K562 (cell line): ENCODE data around the gene RNF121. TPM values are rescaled to one million over a fixed set of nuclear protein-coding genes. Genes with fewer than 3 reads are reported as not detected.

Source experiments
- ARNT ChIP-seq, 2 experiments: fragments of 450-650 bp; IDR thresholded peaks; 2 replicates each; pipeline ENCODE4 v1.6.1; 2016; ENCODE audit warnings: mild to moderate bottlenecking in 1 of 2
- CREB1 ChIP-seq, 2 experiments: sonication (generic) in 1 of 2; formaldehyde crosslinking in 1 of 2; IDR thresholded peaks; 2 replicates each; pipeline versions ENCODE4 v1.6.1 to v1.8.0; 2012 to 2022; ENCODE audit warnings: inconsistent platforms in 1 of 2, mild to moderate bottlenecking in 1 of 2, missing genetic modification reagents in 1 of 2, moderate library complexity in 1 of 2
- DPF2 ChIP-seq: fragments of 450-650 bp; IDR thresholded peaks from 2 replicates; pipeline ENCODE4 v1.6.1; 2016
- E2F8 ChIP-seq: fragments of 450-650 bp; IDR thresholded peaks from 2 replicates; pipeline ENCODE4 v1.7.1; 2018; ENCODE audit warnings: mild to moderate bottlenecking, low read depth; ENCODE audit not compliant: partially characterized antibody
- EHMT2 ChIP-seq: fragments of 450-650 bp; IDR thresholded peaks from 2 replicates; pipeline ENCODE4 v1.6.1; 2018; ENCODE audit warnings: antibody characterized with exemption
- GATA2 ChIP-seq: sonication (generic); formaldehyde crosslinking; IDR thresholded peaks from 2 replicates; pipeline ENCODE4 v1.4.0; 2020; ENCODE audit warnings: mild to moderate bottlenecking, missing genetic modification reagents
- HDAC2 ChIP-seq: fragments of 450-650 bp; IDR thresholded peaks from 2 replicates; pipeline ENCODE4 v1.6.1; 2016; ENCODE audit warnings: mild to moderate bottlenecking
- KDM1A ChIP-seq, 2 experiments: fragments of 450-650 bp; IDR thresholded peaks; 2 replicates each; pipeline ENCODE4 v1.6.1; 2016; ENCODE audit warnings: mild to moderate bottlenecking in 2 of 2
- KLF16 ChIP-seq: IDR thresholded peaks from 2 replicates; pipeline ENCODE4 v1.6.1; 2016; ENCODE audit warnings: antibody characterized with exemption
- MEF2D ChIP-seq: conservative IDR thresholded peaks from 2 replicates; pipeline ENCODE4 v1.6.1; 2016; ENCODE audit warnings: low read depth, missing genetic modification characterization, missing compliant biosample characterization
- NFE2L1 ChIP-seq: fragments of 450-650 bp; IDR thresholded peaks from 2 replicates; pipeline ENCODE4 v1.6.1; 2016; ENCODE audit warnings: missing genetic modification characterization, low read depth, mild to moderate bottlenecking, missing compliant biosample characterization, moderate library complexity, borderline replicate concordance
- NR0B1 ChIP-seq: fragments of 450-650 bp; IDR thresholded peaks from one replicate; pipeline ENCODE4 v1.6.1; 2018; ENCODE audit warnings: mild to moderate bottlenecking, moderate library complexity; ENCODE audit not compliant: partially characterized antibody
- PYGO2 ChIP-seq: fragments of 450-650 bp; IDR thresholded peaks from 2 replicates; pipeline ENCODE4 v1.6.1; 2016; ENCODE audit warnings: mild to moderate bottlenecking, missing genetic modification characterization, moderate library complexity, missing compliant biosample characterization
- SP2 ChIP-seq: IDR thresholded peaks from 2 replicates; pipeline ENCODE4 v1.6.1; 2011; ENCODE audit warnings: mild to moderate bottlenecking, low read depth, low read length, moderate library complexity; ENCODE audit not compliant: poor library complexity, severe bottlenecking; ENCODE audit errors: extremely low read depth
- TBL1XR1 ChIP-seq, 2 experiments: IDR thresholded peaks; 2 replicates each; pipeline ENCODE4 v1.6.1; 2012; ENCODE audit warnings: improper control_type of control experiment in 2 of 2, low read length in 2 of 2, mild to moderate bottlenecking in 1 of 2
- TCF3 ChIP-seq: sonication (generic); formaldehyde crosslinking; IDR thresholded peaks from 2 replicates; pipeline ENCODE4 v1.4.0; 2020; ENCODE audit warnings: mild to moderate bottlenecking, missing genetic modification reagents
- TFAP4 ChIP-seq: sonication (generic); formaldehyde crosslinking; IDR thresholded peaks from 2 replicates; pipeline ENCODE4 v1.8.0; 2022; ENCODE audit warnings: missing genetic modification reagents, mild to moderate bottlenecking, moderate library complexity, borderline replicate concordance
- ZBTB2 ChIP-seq: fragments of 450-650 bp; IDR thresholded peaks from 2 replicates; pipeline ENCODE4 v1.6.1; 2016; ENCODE audit warnings: antibody characterized with exemption
- ZNF41 ChIP-seq: fragments of 250-450 bp; sonication (Bioruptor Pico); conservative IDR thresholded peaks from 2 replicates; pipeline ENCODE4 v1.4.0; 2020; ENCODE audit warnings: mild to moderate bottlenecking
- ZNF449 ChIP-seq: fragments of 250-450 bp; sonication (Bioruptor Pico); IDR thresholded peaks from 2 replicates; pipeline ENCODE4 v1.8.0; 2022; ENCODE audit warnings: moderate library complexity, mild to moderate bottlenecking, inconsistent platforms
- polyA plus RNA-seq, 8 experiments: library from polyadenylated mRNA; depleted of rRNA in 4 of 8; stranded (reverse) in 5 of 8; unstranded in 3 of 8; fragments of >200 nt; fragmentation: Nextera tagmentation in 2 of 8; fragmentation: Illumina TruSeq in 1 of 8; extraction: Ambion mirVana in 2 of 8; extraction: Trizol in 1 of 8; gene quantifications; 2 replicates each; pipeline versions ENCODE4 v1.2.1 to v1.2.3, GENCODE V29; 2011 to 2014; ENCODE audit warnings: inconsistent platforms in 1 of 8, missing spikeins in 1 of 8
- total RNA-seq, 7 experiments: library from RNA; depleted of rRNA in 6 of 7; stranded (reverse); fragments of >200 nt in 6 of 7; fragmentation: Illumina TruSeq in 2 of 7; extraction: Trizol in 2 of 7; gene quantifications; 2 replicates each; pipeline versions ENCODE4 v1.2.1 to v1.2.3, GENCODE V29; 2011 to 2021; ENCODE audit warnings: low replicate concordance in 1 of 7

Gene RNF121
- total and polyA plus RNA-seq, 9 of the 15 experiments (the other 6 are each of a cell fraction or from before 2014, with no cell fraction given) = 8.0 to 63.4 (median 20.5) TPM

GRCh38 chr11:71995726-71996291 is 67.0 kb downstream of the RNF121 start (continued):
- TF ChIP-seq NFE2L1 (tag) (no peak), KDM1A (IDR thresholded peaks at IDR 0.05) (peak; percentile 90 to 91), ZNF41 (CRISPR knock-in tag) (no peak), EHMT2 (peak; percentile 71), CREB1 (IDR thresholded peaks at IDR 0.05) (peak; percentile 68), CREB1 (CRISPR knock-in tag; IDR thresholded peaks at IDR 0.05) (no peak), TCF3 (CRISPR knock-in tag) (peak; percentile 98), ZBTB2 (0 out of 2 replicates have a peak, but pooled peaks have one; percentile 60), ARNT (IDR thresholded peaks at IDR 0.05) (0 out of 4 replicates have a peak, but pooled peaks of 1 of the 2 experiments have one; percentile 52), E2F8 (no peak), NR0B1 (no peak), ZNF449 (CRISPR knock-in tag) (no peak), PYGO2 (tag) (no peak), GATA2 (peak; percentile 92), MEF2D (tag) (no peak), SP2 (no peak), DPF2 (peak; percentile 94), HDAC2 (peak; percentile 63; the same call in 1 of the 2 replicates), KLF16 (peak; percentile 93), TBL1XR1 (IDR thresholded peaks at IDR 0.05; ENCODE audit: low read length in 2 of 2) (peak in 1 of 2 experiments; percentile 58; a peak in 1 of 4 replicates), TFAP4 (CRISPR knock-in tag) (peak; percentile 46; the same call in 1 of the 2 replicates)
